ENCODE results near the gene SCART1. TPM values are rescaled to one million over a fixed set of nuclear protein-coding genes. Genes with fewer than 3 reads are reported as not detected.
"Not testable (repeated sequence)": the region's sequence is repeated elsewhere in the genome, so short reads cannot be mapped to it uniquely, and the experiment has no call there.

Gene SCART1
- total and polyA plus RNA-seq, 11 donors: 0.08 to 1.3 (median 0.34) TPM

GRCh38 chr10:133516057-133516456, 62.3 kb downstream of the SCART1 start:
- peaks cover 0 to 12% (median 5%) of the 10 kb centered on the region in 12 donors for H3K4me1 ChIP-seq
- peaks cover 0 to 7% (median 0%) of the 10 kb centered on the region in 12 donors for H3K9me3 ChIP-seq
- no peak overlapping the region for H3K27ac ChIP-seq
- peaks cover 0 to 4% (median 0%) of the 10 kb centered on the region in 9 donors for H3K27me3 ChIP-seq
- intact Hi-C loops (cut with DNase I): loop anchor here in 2 of 10 donors (5.0 to 10.0 kb wide), 2 partner anchors 181 to 189 kb away; partner anchors contain the start of gene CALY (in 1 of the 2)
- WGBS, 4 donors: 58 to 68% (median 59%) methylated on average over 4 of the region's 4 CpGs
- ATAC-seq: no peak
- H3K36me3 ChIP-seq: no peaks in the 10 kb centered on the region
- H3K4me3 ChIP-seq: no peak overlapping the region
- DNase-seq: no peak
- TF ChIP-seq CTCF (IDR thresholded peaks at IDR 0.05) (no peak), POLR2A (IDR thresholded peaks at IDR 0.05) (no peak)

DNA sequence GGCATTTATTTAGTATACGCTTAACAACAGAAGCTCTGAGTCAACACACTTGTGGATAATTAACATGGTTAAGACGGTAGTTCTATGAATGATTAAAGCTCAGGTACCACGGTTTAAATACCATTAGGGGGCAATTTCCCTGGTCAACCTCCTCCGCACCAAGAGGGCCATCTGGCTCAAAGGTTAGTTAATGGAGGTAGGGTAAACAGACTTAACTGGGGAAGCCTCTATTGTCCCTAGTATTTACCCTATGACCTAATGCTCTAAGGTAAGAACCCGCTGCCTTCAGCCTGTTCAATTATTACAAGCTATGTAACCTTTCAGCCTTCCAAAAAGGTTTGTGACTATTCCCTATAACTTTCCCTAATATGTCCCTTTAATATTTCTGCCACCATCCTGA, 64.8 kb downstream of the SCART1 start:
- not testable (repeated sequence) for H3K27ac ChIP-seq, DNase-seq, H3K27me3 ChIP-seq, H3K36me3 ChIP-seq, ATAC-seq, H3K4me3 ChIP-seq
- peaks cover 0 to 17% (median 6%) of the 10 kb centered on the region in 12 donors for H3K9me3 ChIP-seq
- intact Hi-C loops (cut with DNase I): loop anchor here in 2 of 10 donors (5.0 to 10.0 kb wide), 2 partner anchors 184 to 191 kb away; partner anchors contain the start of gene CALY (in 1 of the 2)
- WGBS, 4 donors: 82 to 91% (median 87%) methylated on average over 5 of the region's 5 CpGs
- H3K4me1 ChIP-seq: peaks cover 0 to 12% (median 5%) of the 10 kb centered on the region in 12 donors

Other genes with a start within 250 kb of the SCART1 start
- not detected for gene UTF1, start 223.7 kb upstream of the SCART1 start, total RNA-seq
- gene UTF1, start 223.7 kb upstream of the SCART1 start, polyA plus RNA-seq: not detected
- 1 to 10 TPM in 1 of 9 donors, under 1 TPM in 8; 0.29 to 2.3 (median 0.56) TPM for gene VENTX, start 216.1 kb upstream of the SCART1 start, total RNA-seq
- gene VENTX, start 216.1 kb upstream of the SCART1 start, polyA plus RNA-seq: under 1 TPM; 0.58 to 0.99 TPM
- 10 to 100 TPM in 1 of 9 donors, 1 to 10 TPM in 8; 1.2 to 10.3 (median 2.6) TPM for gene ADAM8, start 177.1 kb upstream of the SCART1 start, total RNA-seq
- gene ADAM8, start 177.1 kb upstream of the SCART1 start, polyA plus RNA-seq: 1 to 10 TPM in 1 of 2 donors, under 1 TPM in 1; 0.50 to 1.2 TPM
- gene TUBGCP2, start 145.1 kb upstream of the SCART1 start, total RNA-seq: 10 to 100 TPM; 33.5 to 49.5 (median 40.1) TPM
- gene TUBGCP2, start 145.1 kb upstream of the SCART1 start, polyA plus RNA-seq: 10 to 100 TPM; 34.5 to 36.0 TPM
- gene ZNF511, start 145.0 kb upstream of the SCART1 start, total RNA-seq: 10 to 100 TPM; 34.5 to 53.3 (median 40.5) TPM
- gene ZNF511, start 145.0 kb upstream of the SCART1 start, polyA plus RNA-seq: 10 to 100 TPM; 44.5 to 80.4 TPM
- gene CALY, start 117.0 kb upstream of the SCART1 start, total RNA-seq: 1 to 10 TPM in 1 of 9 donors, not detected in 8; 1.7 TPM
- not detected for gene CALY, start 117.0 kb upstream of the SCART1 start, polyA plus RNA-seq
- not detected for gene PRAP1, start 106.6 kb upstream of the SCART1 start, total RNA-seq
- not detected for gene PRAP1, start 106.6 kb upstream of the SCART1 start, polyA plus RNA-seq
- gene FUOM, start 95.9 kb upstream of the SCART1 start, total RNA-seq: 10 to 100 TPM in 2 of 9 donors, 1 to 10 TPM in 7; 4.3 to 24.1 (median 8.0) TPM
- 10 to 100 TPM in 1 of 2 donors, 1 to 10 TPM in 1; 8.6 to 16.0 TPM for gene FUOM, start 95.9 kb upstream of the SCART1 start, polyA plus RNA-seq
- gene ECHS1, start 80.6 kb upstream of the SCART1 start, total RNA-seq: 100 to 1,000 TPM; 148 to 303 (median 201) TPM
- 100 to 1,000 TPM; 132 to 217 TPM for gene ECHS1, start 80.6 kb upstream of the SCART1 start, polyA plus RNA-seq
- gene PAOX, start 74.7 kb upstream of the SCART1 start, total RNA-seq: 1 to 10 TPM; 2.1 to 7.3 (median 3.4) TPM
- 1 to 10 TPM; 2.9 to 4.7 TPM for gene PAOX, start 74.7 kb upstream of the SCART1 start, polyA plus RNA-seq
- 10 to 100 TPM; 11.6 to 29.5 (median 18.1) TPM for gene MTG1, start 59.8 kb upstream of the SCART1 start, total RNA-seq
- gene MTG1, start 59.8 kb upstream of the SCART1 start, polyA plus RNA-seq: 10 to 100 TPM; 24.8 to 34.2 TPM
- under 1 TPM in 3 of 9 donors, not detected in 6; 0.11 to 0.25 (median 0.13) TPM for gene SPRN, start 29.3 kb upstream of the SCART1 start, total RNA-seq
- gene SPRN, start 29.3 kb upstream of the SCART1 start, polyA plus RNA-seq: under 1 TPM; 0.04 to 0.11 TPM
- 1 to 10 TPM in 4 of 9 donors, under 1 TPM in 3, not detected in 2; 0.77 to 2.2 (median 1.1) TPM for gene CYP2E1, start 73.4 kb downstream of the SCART1 start, total RNA-seq
- under 1 TPM; 0.43 to 0.46 TPM for gene CYP2E1, start 73.4 kb downstream of the SCART1 start, polyA plus RNA-seq
- under 1 TPM in 3 of 9 donors, not detected in 6; 0.32 to 0.39 (median 0.37) TPM for gene SYCE1, start 111.6 kb downstream of the SCART1 start, total RNA-seq
- under 1 TPM in 1 of 2 donors, not detected in 1; 0.23 TPM for gene SYCE1, start 111.6 kb downstream of the SCART1 start, polyA plus RNA-seq
- not detected for gene FRG2B, start 172.8 kb downstream of the SCART1 start, total RNA-seq
- not detected for gene FRG2B, start 172.8 kb downstream of the SCART1 start, polyA plus RNA-seq

All from heart left ventricle (tissue), 16 donors.